Naive thymus-derived CD4-positive, alpha-beta T cell (primary cell): ENCODE results near the gene TMEM100. TPM values are rescaled to one million over a fixed set of nuclear protein-coding genes. Genes with fewer than 3 reads are reported as not detected.

ENCODE experiments used
- ATAC-seq: fragments of 150-1000 bp; cut with Tn5 transposase; 2 replicates; pipeline ENCODE4 v1.10.0; 2021; ENCODE audit warnings: mild to moderate bottlenecking, moderate library complexity
- CTCF ChIA-PET: fragments of 350-600 bp; sonication (Branson Sonifier 250); formaldehyde crosslinking; loops from one replicate; lab custom pipeline; 2021; ENCODE audit warnings: antibody characterized with exemption; lab: Charles Lee
- POLR2A ChIA-PET: fragments of 350-600 bp; sonication (Branson Sonifier 250); formaldehyde crosslinking; loops from one replicate; lab custom pipeline; 2021; ENCODE audit warnings: antibody characterized with exemption, inconsistent platforms; lab: Charles Lee
- DNase-seq, 9 donors: peaks; one replicate each; pipeline versions ENCODE4 v3.0.0 to v3.0.0-alpha.2; 2020 to 2022; ENCODE audit warnings: mixed read lengths in 1 of 9
- H3K27ac ChIP-seq: one replicate; pipeline ENCODE4 v1.7.0; 2013; ENCODE audit warnings: mild to moderate bottlenecking, low read depth, low read length, moderate library complexity
- H3K27me3 ChIP-seq, 2 donors: one replicate each; pipeline ENCODE4 v1.7.0; 2013; ENCODE audit warnings: low read length in 2 of 2, mild to moderate bottlenecking in 2 of 2, moderate library complexity in 2 of 2; ENCODE audit not compliant: control insufficient read depth in 2 of 2, insufficient read depth in 2 of 2
- H3K36me3 ChIP-seq, 3 experiments: 1 replicate in 2 of 3; 2 replicates in 1 of 3; pipeline ENCODE4 v1.7.0; 2013; ENCODE audit warnings: low read length in 3 of 3, mild to moderate bottlenecking in 3 of 3, moderate library complexity in 1 of 3; ENCODE audit not compliant: insufficient read depth in 3 of 3, control insufficient read depth in 2 of 3
- H3K4me1 ChIP-seq, 2 donors: one replicate each; pipeline ENCODE4 v1.7.0; 2013; ENCODE audit warnings: low read length in 2 of 2, mild to moderate bottlenecking in 2 of 2, moderate library complexity in 1 of 2; ENCODE audit not compliant: control insufficient read depth in 2 of 2, insufficient read depth in 2 of 2
- H3K4me3 ChIP-seq: 2 replicates; pipeline ENCODE4 v1.7.0; 2013; ENCODE audit warnings: mild to moderate bottlenecking, low read length
- H3K9me3 ChIP-seq, 3 experiments: 1 replicate in 2 of 3; 2 replicates in 1 of 3; pipeline ENCODE4 v1.7.0; 2013; ENCODE audit warnings: low read length in 3 of 3; ENCODE audit not compliant: control insufficient read depth in 2 of 3
- H3K27ac Mint-ChIP-seq, 9 donors: one replicate each; pipeline ENCODE4 v1.8.0; 2020 to 2022; ENCODE audit warnings: mixed read lengths in 9 of 9, mild to moderate bottlenecking in 8 of 9, moderate library complexity in 5 of 9, inconsistent platforms in 2 of 9
- H3K27me3 Mint-ChIP-seq, 5 donors: one replicate each; pipeline ENCODE4 v1.8.0; 2021 to 2022; ENCODE audit warnings: mixed read lengths in 5 of 5, mild to moderate bottlenecking in 1 of 5
- H3K36me3 Mint-ChIP-seq, 5 donors: one replicate each; pipeline ENCODE4 v1.8.0; 2020 to 2022; ENCODE audit warnings: mixed read lengths in 5 of 5, mild to moderate bottlenecking in 3 of 5, inconsistent platforms in 1 of 5
- H3K4me1 Mint-ChIP-seq, 7 donors: one replicate each; pipeline ENCODE4 v1.8.0; 2020 to 2022; ENCODE audit warnings: mixed read lengths in 7 of 7, mild to moderate bottlenecking in 3 of 7, inconsistent platforms in 1 of 7
- H3K4me3 Mint-ChIP-seq, 10 donors: one replicate each; pipeline ENCODE4 v1.8.0; 2020 to 2022; ENCODE audit warnings: mild to moderate bottlenecking in 10 of 10, mixed read lengths in 10 of 10, moderate library complexity in 6 of 10, inconsistent platforms in 2 of 10
- H3K9me3 Mint-ChIP-seq, 11 donors: one replicate each; pipeline ENCODE4 v1.8.0; 2020 to 2022; ENCODE audit warnings: mixed read lengths in 11 of 11, mild to moderate bottlenecking in 4 of 11, inconsistent platforms in 1 of 11, moderate library complexity in 1 of 11
- intact Hi-C, 2 donors: fragments of 100-400 bp; cut with micrococcal nuclease; formaldehyde crosslinking; loops; one replicate each; pipeline ENCODE4 v1.15.1; 2023
- polyA plus RNA-seq, 2 donors: library from polyadenylated mRNA; unstranded; fragments of 300-500 nt; fragmentation: Illumina TruSeq; gene quantifications; one replicate each; pipeline ENCODE4 v1.2.3, GENCODE V29; 2021
- total RNA-seq, 6 experiments: library from RNA in 5 of 6; stranded (reverse) in 5 of 6; gene quantifications; 1 replicate in 5 of 6; 2 replicates in 1 of 6; pipeline ENCODE4 v1.2.3 and lab custom pipeline; 2021 to 2026

Gene TMEM100
- total and polyA plus RNA-seq, 7 experiments from 2014 or later: not detected

- H3K9me3 ChIP-seq: no peaks in the 10 kb centered on the region
- H3K27ac Mint-ChIP-seq: no peak overlapping the region
- peaks cover 0 to 2% (median 0%) of the 10 kb centered on the region in 7 donors for H3K4me1 Mint-ChIP-seq
- H3K27me3 ChIP-seq: no peaks in the 10 kb centered on the region
- peaks cover 3 to 25% (median 21%) of the 10 kb centered on the region in 5 donors for H3K27me3 Mint-ChIP-seq
- H3K4me3 Mint-ChIP-seq: no peak overlapping the region
- peaks cover 0 to 1% (median 0%) of the 10 kb centered on the region in 11 donors for H3K9me3 Mint-ChIP-seq
- no peaks in the 10 kb centered on the region for H3K36me3 Mint-ChIP-seq
- ChIA-PET CTCF (no interaction called here), POLR2A (no interaction called here)
- no peak overlapping the region for H3K4me3 ChIP-seq
- no peak overlapping the region for H3K27ac ChIP-seq
- no peaks in the 10 kb centered on the region for H3K4me1 ChIP-seq
- H3K36me3 ChIP-seq: no peaks in the 10 kb centered on the region
- intact Hi-C loops: no loop called here
- ATAC-seq (no peak), DNase-seq (no peak)
Measured at GRCh38 chr17:55710410-55710809, 12.3 kb downstream of the TMEM100 start.

- no peak overlapping the region for H3K4me3 Mint-ChIP-seq
- intact Hi-C loops: no loop called here
- Histone ChIP-seq H3K9me3 (no peaks in the 10 kb centered on the region), H3K4me1 (no peaks in the 10 kb centered on the region), H3K4me3 (no peak overlapping the region), H3K36me3 (no peaks in the 10 kb centered on the region), H3K27me3 (no peaks in the 10 kb centered on the region), H3K27ac (no peak overlapping the region)
- H3K36me3 Mint-ChIP-seq: no peaks in the 10 kb centered on the region
- peaks cover 0 to 1% (median 0%) of the 10 kb centered on the region in 11 donors for H3K9me3 Mint-ChIP-seq
- H3K27ac Mint-ChIP-seq: no peak overlapping the region
- DNase-seq (no peak), ATAC-seq (no peak)
- CTCF ChIA-PET: no interaction called here
- H3K4me1 Mint-ChIP-seq: peaks cover 0 to 2% (median 0%) of the 10 kb centered on the region in 7 donors
- peaks cover 3 to 25% (median 21%) of the 10 kb centered on the region in 5 donors for H3K27me3 Mint-ChIP-seq
- POLR2A ChIA-PET: no interaction called here
Measured at GRCh38 chr17:55709984-55710383, 12.7 kb downstream of the TMEM100 start.

- H3K36me3 ChIP-seq: no peaks in the 10 kb centered on the region
- no peak overlapping the region for H3K4me3 ChIP-seq
- H3K27ac ChIP-seq: no peak overlapping the region
- Mint-ChIP-seq H3K27me3 (peaks cover 3 to 28% (median 23%) of the 10 kb centered on the region in 5 donors), H3K9me3 (peaks cover 0 to 1% (median 0%) of the 10 kb centered on the region in 11 donors), H3K36me3 (no peaks in the 10 kb centered on the region), H3K27ac (no peak overlapping the region), H3K4me3 (no peak overlapping the region), H3K4me1 (peaks cover 0 to 2% (median 0%) of the 10 kb centered on the region in 7 donors)
- H3K4me1 ChIP-seq: no peaks in the 10 kb centered on the region
- ChIA-PET POLR2A (no interaction called here), CTCF (no interaction called here)
- no peaks in the 10 kb centered on the region for H3K9me3 ChIP-seq
- H3K27me3 ChIP-seq: no peaks in the 10 kb centered on the region
- ATAC-seq (no peak), DNase-seq (no peak)
- intact Hi-C loops: no loop called here
Measured at GRCh38 chr17:55709440-55709839, 13.2 kb downstream of the TMEM100 start.

GRCh38 chr17:55708175-55708974, 14.3 kb downstream of the TMEM100 start:
- POLR2A ChIA-PET: no interaction called here
- Mint-ChIP-seq H3K4me3 (no peak overlapping the region), H3K9me3 (peaks cover 0 to 1% (median 0%) of the 10 kb centered on the region in 11 donors), H3K27ac (peak overlapping the region in 1 of 9 donors; percentile 31), H3K4me1 (peaks cover 0 to 2% (median 0%) of the 10 kb centered on the region in 7 donors), H3K27me3 (peaks cover 8 to 36% (median 31%) of the 10 kb centered on the region in 5 donors), H3K36me3 (no peaks in the 10 kb centered on the region)
- DNase-seq: no peak
- intact Hi-C loops: no loop called here
- H3K4me3 ChIP-seq: no peak overlapping the region
- no peak for ATAC-seq
- no peaks in the 10 kb centered on the region for H3K9me3 ChIP-seq
- no peaks in the 10 kb centered on the region for H3K27me3 ChIP-seq
- CTCF ChIA-PET: no interaction called here
- H3K36me3 ChIP-seq: no peaks in the 10 kb centered on the region
- H3K27ac ChIP-seq: no peak overlapping the region
- H3K4me1 ChIP-seq: no peaks in the 10 kb centered on the region

- ATAC-seq (no peak), DNase-seq (no peak)
- ChIA-PET CTCF (no interaction called here), POLR2A (no interaction called here)
- Histone ChIP-seq H3K27me3 (no peaks in the 10 kb centered on the region), H3K4me3 (no peak overlapping the region), H3K9me3 (no peaks in the 10 kb centered on the region), H3K4me1 (no peaks in the 10 kb centered on the region), H3K36me3 (no peaks in the 10 kb centered on the region), H3K27ac (no peak overlapping the region)
- Mint-ChIP-seq H3K36me3 (no peaks in the 10 kb centered on the region), H3K4me1 (peaks cover 0 to 2% (median 0%) of the 10 kb centered on the region in 7 donors), H3K4me3 (no peak overlapping the region), H3K27me3 (peaks cover 11 to 45% (median 31%) of the 10 kb centered on the region in 5 donors), H3K9me3 (peaks cover 0 to 4% (median 0%) of the 10 kb centered on the region in 11 donors), H3K27ac (no peak overlapping the region)
- intact Hi-C loops: no loop called here
Measured at GRCh38 chr17:55706808-55707773, 15.6 kb downstream of the TMEM100 start.

GRCh38 chr17:55705847-55706246, 16.8 kb downstream of the TMEM100 start:
- no peak for ATAC-seq
- H3K27me3 ChIP-seq: no peaks in the 10 kb centered on the region
- peaks cover 0 to 2% (median 0%) of the 10 kb centered on the region in 7 donors for H3K4me1 Mint-ChIP-seq
- H3K27me3 Mint-ChIP-seq: peaks cover 14 to 56% (median 40%) of the 10 kb centered on the region in 5 donors
- ChIA-PET POLR2A (no interaction called here), CTCF (interaction anchor here (0.6 kb wide), 1 partner anchor 115 kb away, joined by 3 read pairs; no protein-coding TSS in a partner anchor)
- no peak overlapping the region for H3K27ac ChIP-seq
- no peak overlapping the region for H3K27ac Mint-ChIP-seq
- H3K4me3 ChIP-seq: no peak overlapping the region
- H3K9me3 Mint-ChIP-seq: peaks cover 0 to 16% (median 3%) of the 10 kb centered on the region in 11 donors
- H3K4me3 Mint-ChIP-seq: no peak overlapping the region
- no peak for DNase-seq
- no peaks in the 10 kb centered on the region for H3K36me3 Mint-ChIP-seq
- intact Hi-C loops: no loop called here
- no peaks in the 10 kb centered on the region for H3K36me3 ChIP-seq
- H3K9me3 ChIP-seq: no peaks in the 10 kb centered on the region
- H3K4me1 ChIP-seq: no peaks in the 10 kb centered on the region
